ENCODE measurements around the gene ACKR4. TPM values are rescaled to one million over a fixed set of nuclear protein-coding genes. Genes with fewer than 3 reads are reported as not detected.
"Not testable (repeated sequence)": the region's sequence is repeated elsewhere in the genome, so short reads cannot be mapped to it uniquely, and the experiment has no call there.

ACKR4 gene
- under 1 TPM in 1 of 2 donors, not detected in 1; 0.21 TPM for total RNA-seq

DNA sequence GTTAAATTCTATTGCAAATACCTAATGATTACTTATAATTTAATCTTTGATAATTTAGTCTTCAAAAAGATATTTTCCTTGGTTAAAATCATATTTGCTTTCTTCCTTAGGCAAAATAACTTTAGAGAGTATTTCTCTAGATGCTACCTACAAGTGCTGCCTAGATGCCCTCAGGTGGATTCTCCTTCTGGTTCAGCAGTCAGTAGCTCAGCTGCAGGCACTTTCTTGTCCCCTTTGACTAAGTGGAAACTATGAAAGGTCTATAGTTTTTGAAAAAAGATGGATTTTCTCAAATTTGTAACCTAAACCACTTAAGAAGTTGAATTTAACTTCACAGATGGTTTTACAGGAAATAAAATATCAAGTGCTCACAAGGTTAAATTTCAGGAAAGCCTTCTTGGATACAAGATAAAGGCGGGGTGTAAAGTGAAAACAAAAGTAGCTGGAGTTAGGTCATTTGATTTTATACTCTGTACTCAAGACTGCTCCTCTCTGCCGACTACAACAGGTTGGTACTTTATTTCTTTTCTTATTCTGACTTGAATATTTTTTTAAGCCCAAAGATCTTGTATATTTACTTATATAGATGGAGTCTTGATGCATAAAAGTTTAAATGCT is at the start of gene ACKR4:
ACKR4 (plus strand) TSS at position 455 of the 618 bp plus-strand sequence. CDS start 3,128 bp downstream, outside the sequence.
- no peak for ATAC-seq (replicated peaks)
- Mint-ChIP-seq H3K36me3 (ENCODE audit: low read depth) (peaks cover 45% of the 10 kb centered on the region), H3K4me1 (no peaks in the 10 kb centered on the region), H3K27ac (no peak within 1 kb of the TSS), H3K4me3 (no peak within 1 kb of the TSS), H3K27me3 (no peaks in the 10 kb centered on the region), H3K9me3 (no peaks in the 10 kb centered on the region)

DNA sequence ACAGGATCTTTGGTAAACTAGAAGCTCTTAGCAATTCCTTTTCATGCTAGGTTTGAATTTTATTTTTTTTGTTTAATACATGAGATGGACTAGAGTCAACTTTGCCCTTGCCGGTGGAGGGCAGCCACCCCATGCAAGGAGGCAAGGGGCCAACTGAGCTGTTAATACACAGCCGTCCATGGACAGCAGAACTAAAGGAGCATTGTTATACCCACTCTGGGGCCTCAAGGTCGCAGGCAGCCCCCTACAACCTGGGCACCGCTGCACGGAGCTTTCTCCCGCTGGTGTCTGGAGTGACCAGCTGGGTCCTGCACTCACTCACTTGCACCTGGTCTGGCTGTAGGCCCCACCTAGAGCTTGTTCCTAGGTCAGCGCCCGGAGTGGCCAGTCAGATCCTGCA is 47.9 kb upstream of the ACKR4 start:
- peak overlapping the region; percentile 93 for H3K27ac Mint-ChIP-seq
- peak overlapping the region; percentile 66 for H3K4me3 Mint-ChIP-seq
- H3K36me3 Mint-ChIP-seq (ENCODE audit: low read depth): no peaks in the 10 kb centered on the region
- H3K27me3 Mint-ChIP-seq: no peaks in the 10 kb centered on the region
- no peak for ATAC-seq (replicated peaks)
- peaks cover 3% of the 10 kb centered on the region for H3K9me3 Mint-ChIP-seq
- H3K4me1 Mint-ChIP-seq: peaks cover 16% of the 10 kb centered on the region

DNA sequence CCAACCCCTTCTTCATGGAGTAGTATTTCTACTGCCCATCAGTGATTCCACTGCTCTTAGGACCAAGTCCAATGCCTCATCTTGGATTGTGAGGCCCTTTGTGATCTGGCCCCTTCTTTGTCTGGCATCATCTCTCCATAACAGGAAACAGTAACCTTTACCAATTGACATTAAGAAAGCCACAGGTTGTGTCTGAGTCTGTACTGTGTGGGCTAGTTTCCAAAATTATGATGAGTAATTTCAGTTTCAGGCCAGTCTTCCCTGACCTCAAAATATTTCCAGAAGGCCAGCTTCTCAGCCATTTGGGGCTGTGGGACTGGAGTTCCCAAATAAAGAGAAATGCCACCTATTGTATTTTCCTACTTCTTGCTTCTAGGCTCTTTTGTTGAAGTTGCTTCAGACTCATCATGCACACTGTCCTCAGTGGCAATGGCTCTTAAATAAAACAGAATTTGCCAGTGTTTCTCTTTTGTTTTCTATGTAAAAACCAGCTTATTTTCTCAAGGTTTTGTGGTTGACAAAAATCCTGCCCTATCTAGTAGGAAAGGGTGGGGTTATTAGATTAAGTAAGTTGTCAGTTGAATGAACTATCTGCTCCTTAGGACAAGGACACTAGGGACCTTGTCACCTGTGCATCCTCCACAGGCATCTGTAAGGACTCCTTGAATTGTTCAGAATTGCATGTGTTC is 47.0 kb upstream of the ACKR4 start:
- H3K27ac Mint-ChIP-seq: peak overlapping the region; percentile 93
- H3K4me3 Mint-ChIP-seq: peak overlapping the region; percentile 66
- H3K4me1 Mint-ChIP-seq: peaks cover 10% of the 10 kb centered on the region
- no peaks in the 10 kb centered on the region for H3K36me3 Mint-ChIP-seq (ENCODE audit: low read depth)
- H3K27me3 Mint-ChIP-seq: no peaks in the 10 kb centered on the region
- H3K9me3 Mint-ChIP-seq: peaks cover 3% of the 10 kb centered on the region
- peak; percentile 95 for ATAC-seq (replicated peaks)

DNA sequence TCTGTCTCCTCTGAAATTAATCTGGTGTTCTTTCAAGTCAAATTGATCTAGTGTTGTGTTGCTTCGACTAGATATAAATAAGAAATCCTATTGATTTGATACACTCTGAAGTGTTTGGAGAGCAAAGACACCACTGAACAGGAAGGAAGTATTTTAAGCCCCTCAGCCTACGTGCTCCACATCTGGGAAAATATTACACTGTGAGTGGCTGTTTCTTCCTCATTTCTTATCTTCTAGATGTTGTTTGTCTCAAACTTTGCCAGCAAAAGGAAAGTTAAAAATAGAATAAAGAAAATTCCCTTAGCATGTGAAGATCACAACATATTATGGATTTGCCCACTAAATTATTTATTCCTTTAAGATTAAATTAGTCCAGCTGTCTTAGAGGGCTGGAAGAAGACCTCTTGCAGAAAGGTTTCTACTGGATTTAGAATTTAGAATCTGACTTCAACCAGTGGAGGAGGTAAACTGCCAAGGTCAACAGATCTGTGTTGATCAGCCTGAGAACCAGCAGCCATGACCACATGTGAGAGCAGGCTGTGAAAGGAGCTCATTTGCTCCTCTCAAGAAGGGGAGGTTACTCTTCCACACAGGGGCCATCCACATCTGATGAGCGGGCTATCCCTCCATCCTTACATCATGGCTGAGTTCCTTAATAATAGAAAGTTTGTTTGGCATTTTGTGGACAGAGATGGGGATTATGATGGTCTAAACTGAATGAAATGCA is 46.3 kb upstream of the ACKR4 start:
- H3K36me3 Mint-ChIP-seq (ENCODE audit: low read depth): no peaks in the 10 kb centered on the region
- peak overlapping the region; percentile 93 for H3K27ac Mint-ChIP-seq
- no peaks in the 10 kb centered on the region for H3K27me3 Mint-ChIP-seq
- peak overlapping the region; percentile 66 for H3K4me3 Mint-ChIP-seq
- ATAC-seq (replicated peaks): no peak
- H3K9me3 Mint-ChIP-seq: peaks cover 3% of the 10 kb centered on the region
- H3K4me1 Mint-ChIP-seq: peaks cover 10% of the 10 kb centered on the region

DNA sequence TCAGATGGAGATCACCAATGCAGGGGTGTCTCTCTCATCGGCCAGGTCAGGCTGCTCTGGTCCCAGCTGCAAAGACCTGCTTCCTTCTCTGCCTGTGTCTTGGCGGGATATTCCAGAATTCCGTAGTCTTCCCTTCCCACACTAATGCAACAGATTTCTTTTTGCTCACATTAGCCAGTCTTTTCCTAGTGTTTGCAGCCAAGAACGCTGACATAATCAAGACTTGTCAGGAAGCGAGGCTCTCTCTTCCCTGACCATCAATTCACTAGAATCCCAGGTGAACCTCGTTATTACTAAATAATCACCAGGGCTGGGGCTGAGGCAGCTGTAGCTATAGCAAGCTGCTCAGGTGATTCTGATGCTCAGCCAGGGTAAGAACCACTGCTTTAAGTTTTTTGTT is 43.2 kb upstream of the ACKR4 start:
- Mint-ChIP-seq H3K4me3 (no peak overlapping the region), H3K27ac (no peak overlapping the region), H3K9me3 (peaks cover 3% of the 10 kb centered on the region), H3K36me3 (ENCODE audit: low read depth) (peaks cover 12% of the 10 kb centered on the region), H3K27me3 (no peaks in the 10 kb centered on the region), H3K4me1 (peaks cover 7% of the 10 kb centered on the region)
- ATAC-seq (replicated peaks): no peak

DNA sequence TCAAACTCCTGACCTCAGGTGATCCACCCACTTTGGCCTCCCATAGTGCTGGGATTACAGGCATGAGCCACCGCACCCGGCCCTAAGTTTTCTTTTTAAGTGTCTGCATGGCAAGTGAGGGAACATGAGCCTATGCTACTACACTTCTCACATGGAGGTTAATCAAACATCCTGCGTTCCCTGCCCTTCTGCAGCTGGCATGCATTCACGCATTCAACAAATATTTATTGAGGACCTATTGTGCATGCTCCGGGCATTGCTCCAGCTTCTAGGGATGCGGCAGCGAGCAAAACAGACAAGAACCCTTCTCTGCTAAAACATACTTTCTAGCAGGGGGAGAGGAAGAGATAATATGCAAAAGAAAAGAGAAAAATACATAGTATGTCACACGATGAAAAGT is 42.6 kb upstream of the ACKR4 start:
- H3K4me1 Mint-ChIP-seq: peaks cover 6% of the 10 kb centered on the region
- H3K27ac Mint-ChIP-seq: no peak overlapping the region
- ATAC-seq (replicated peaks): no peak
- H3K4me3 Mint-ChIP-seq: no peak overlapping the region
- H3K36me3 Mint-ChIP-seq (ENCODE audit: low read depth): peaks cover 14% of the 10 kb centered on the region
- H3K27me3 Mint-ChIP-seq: no peaks in the 10 kb centered on the region
- peaks cover 3% of the 10 kb centered on the region for H3K9me3 Mint-ChIP-seq

DNA sequence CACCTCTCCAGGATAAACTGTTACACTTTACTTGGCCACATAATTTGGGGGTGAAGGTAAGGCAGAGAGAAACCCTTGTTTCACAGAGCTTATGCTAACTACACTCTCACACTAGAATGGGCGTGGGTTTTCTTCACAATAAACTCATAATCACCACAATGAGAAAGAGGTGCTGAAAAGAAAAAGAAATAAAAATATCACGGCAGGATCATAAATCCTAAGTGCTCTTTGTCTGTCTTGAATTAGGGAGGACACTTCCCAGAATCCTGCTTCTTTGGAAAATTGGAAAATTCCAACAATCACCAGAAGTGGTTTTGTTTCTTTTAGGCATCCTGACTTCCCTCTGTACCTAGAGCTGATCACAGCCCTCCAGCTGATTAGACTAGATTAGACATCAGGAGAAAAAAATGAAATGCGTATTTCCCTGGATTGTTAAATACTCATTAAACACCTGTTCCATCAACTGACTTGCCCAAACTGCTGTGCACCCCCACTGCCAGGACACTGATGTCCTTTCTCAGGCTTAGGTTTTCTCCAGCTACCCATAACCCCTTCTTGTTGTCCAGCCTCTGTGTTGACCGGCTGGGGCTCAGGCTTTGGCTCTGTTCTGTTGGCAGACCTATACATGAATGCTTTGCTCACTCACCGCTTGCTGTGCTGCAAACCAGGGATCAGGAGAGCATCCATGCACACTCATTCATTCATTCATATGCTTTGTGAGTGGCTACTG is 41.6 kb upstream of the ACKR4 start:
- Mint-ChIP-seq H3K27ac (no peak overlapping the region), H3K36me3 (ENCODE audit: low read depth) (peaks cover 14% of the 10 kb centered on the region), H3K27me3 (no peaks in the 10 kb centered on the region), H3K4me1 (no peaks in the 10 kb centered on the region), H3K4me3 (no peak overlapping the region), H3K9me3 (no peaks in the 10 kb centered on the region)
- ATAC-seq (replicated peaks): no peak

DNA sequence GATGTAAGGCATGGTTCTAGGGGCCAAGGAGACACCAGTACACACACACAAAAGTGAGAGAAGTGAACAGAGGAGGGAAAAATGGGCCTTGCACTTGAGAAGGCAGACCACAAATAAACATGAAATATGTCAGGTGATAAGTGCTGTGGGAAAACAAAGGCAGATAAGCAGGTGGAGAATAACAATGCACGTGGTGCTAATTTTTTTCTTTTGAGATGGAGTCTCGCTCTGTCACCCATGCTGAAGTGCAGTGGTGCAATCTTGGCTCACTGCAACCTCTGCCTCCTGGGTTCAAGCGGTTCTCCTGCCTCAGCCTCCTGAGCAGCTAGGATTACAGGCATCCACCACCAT is 41.1 kb upstream of the ACKR4 start:
- H3K9me3 Mint-ChIP-seq; H3K27me3 Mint-ChIP-seq; ATAC-seq (replicated peaks); H3K4me3 Mint-ChIP-seq; H3K27ac Mint-ChIP-seq; H3K4me1 Mint-ChIP-seq: not testable (repeated sequence)
- peaks cover 14% of the 10 kb centered on the region for H3K36me3 Mint-ChIP-seq (ENCODE audit: low read depth)

DNA sequence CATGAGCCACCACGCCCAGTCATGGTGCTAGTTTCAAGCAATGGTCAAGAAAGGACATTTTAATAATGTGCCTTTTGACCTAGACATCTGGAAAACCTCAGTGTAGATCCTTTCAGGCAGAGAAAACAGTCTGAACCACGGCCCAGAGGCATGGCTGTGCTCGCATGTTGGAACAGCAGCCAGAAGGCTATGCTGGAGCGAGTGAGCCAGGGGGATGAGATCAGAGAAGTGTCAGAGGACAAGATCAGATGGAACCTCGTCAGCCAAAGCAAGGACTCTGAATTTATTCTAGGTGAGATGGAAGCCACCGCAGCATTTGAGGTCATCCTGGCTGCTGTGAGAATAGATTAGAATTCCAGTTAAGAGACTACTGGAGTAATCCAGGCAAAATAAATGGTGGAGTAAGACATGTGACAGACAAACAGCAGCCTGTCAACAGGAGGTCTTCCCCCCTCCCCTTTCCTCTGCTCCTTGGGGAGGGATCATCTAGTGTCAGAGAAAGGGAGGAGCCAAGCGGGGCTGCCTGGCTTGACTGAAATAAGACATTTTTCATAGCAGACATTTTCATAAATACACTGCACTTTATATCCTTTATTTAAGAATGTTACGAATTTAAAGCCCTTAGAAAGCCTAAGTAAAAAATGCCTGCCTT is 40.4 kb upstream of the ACKR4 start:
- H3K27ac Mint-ChIP-seq: no peak overlapping the region
- no peak for ATAC-seq (replicated peaks)
- no peaks in the 10 kb centered on the region for H3K4me1 Mint-ChIP-seq
- H3K4me3 Mint-ChIP-seq: no peak overlapping the region
- no peaks in the 10 kb centered on the region for H3K9me3 Mint-ChIP-seq
- no peaks in the 10 kb centered on the region for H3K27me3 Mint-ChIP-seq
- H3K36me3 Mint-ChIP-seq (ENCODE audit: low read depth): peaks cover 14% of the 10 kb centered on the region

DNA sequence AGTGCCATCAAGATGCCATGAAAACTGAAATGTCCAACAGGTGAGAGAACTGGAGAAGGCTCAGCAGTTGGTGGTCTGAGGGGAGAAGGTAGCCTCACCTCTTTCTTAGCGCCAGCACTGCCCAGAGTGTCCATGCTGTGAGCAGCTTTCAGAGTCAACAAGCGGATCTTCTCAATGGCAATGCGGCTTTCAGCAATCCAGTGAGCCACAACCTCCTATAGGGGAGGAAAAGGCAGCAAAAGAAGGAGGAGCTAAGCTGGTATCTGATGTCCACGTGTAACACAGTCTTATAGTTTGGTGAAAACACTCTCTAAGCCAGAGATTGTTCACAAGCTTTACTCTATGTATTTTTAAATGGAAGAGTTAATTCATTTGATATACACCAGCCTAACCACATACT is 36.1 kb upstream of the ACKR4 start:
- Mint-ChIP-seq H3K36me3 (ENCODE audit: low read depth) (peaks cover 38% of the 10 kb centered on the region), H3K9me3 (no peaks in the 10 kb centered on the region), H3K4me1 (no peaks in the 10 kb centered on the region), H3K4me3 (no peak overlapping the region), H3K27ac (no peak overlapping the region), H3K27me3 (no peaks in the 10 kb centered on the region)
- no peak for ATAC-seq (replicated peaks)

DNA sequence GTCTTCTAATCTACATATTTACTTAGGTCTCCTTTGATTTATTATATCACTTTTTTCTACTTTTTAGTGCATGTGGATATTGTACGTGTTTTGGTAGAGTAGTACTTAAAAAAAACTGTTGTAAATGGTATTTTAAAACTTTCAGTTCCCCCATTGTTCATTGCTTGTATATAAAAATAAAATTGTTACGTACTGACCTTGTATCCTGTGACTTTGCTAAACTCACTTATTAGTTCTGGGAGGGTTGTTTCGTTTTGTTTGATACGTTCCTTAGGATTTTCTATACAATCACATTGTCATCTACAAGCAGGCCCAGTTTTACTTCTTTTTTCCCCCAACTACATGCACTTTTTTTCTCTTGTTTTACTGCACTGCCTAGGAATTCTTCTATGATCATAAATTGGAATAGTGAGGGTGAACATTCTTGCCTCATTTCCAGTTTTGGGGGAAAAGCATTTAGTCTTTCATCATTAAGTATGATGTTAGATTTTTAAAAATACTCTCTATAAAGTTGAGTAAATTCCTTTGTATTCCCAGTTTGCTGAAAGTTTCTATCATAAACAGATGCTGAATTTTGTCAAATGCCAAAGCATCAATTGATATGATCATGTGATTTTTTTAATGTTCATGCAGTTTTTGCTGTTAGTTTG is 33.5 kb upstream of the ACKR4 start:
- no peak for ATAC-seq (replicated peaks)
- no peaks in the 10 kb centered on the region for H3K27me3 Mint-ChIP-seq
- no peak overlapping the region for H3K4me3 Mint-ChIP-seq
- H3K27ac Mint-ChIP-seq: no peak overlapping the region
- H3K36me3 Mint-ChIP-seq (ENCODE audit: low read depth): peaks cover 32% of the 10 kb centered on the region
- no peaks in the 10 kb centered on the region for H3K9me3 Mint-ChIP-seq
- peaks cover 4% of the 10 kb centered on the region for H3K4me1 Mint-ChIP-seq

DNA sequence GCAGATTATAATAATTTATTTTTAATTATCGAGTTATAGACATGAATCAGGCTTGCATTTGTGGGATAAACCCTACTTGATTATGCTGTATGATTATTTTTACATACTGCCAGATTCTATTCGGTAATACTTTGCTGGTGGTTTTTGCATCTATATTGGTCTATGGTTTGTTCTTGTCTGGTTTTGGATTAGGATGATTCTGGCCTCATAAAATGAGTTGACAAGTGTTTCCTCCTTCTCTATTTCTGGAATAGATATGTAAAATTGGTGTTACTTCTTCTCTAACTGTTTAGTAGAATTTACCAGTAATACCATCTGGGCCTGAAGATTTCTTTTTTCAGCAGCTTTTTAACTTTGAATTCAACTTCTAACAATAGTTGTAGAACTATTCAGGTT is 33.0 kb upstream of the ACKR4 start:
- Mint-ChIP-seq H3K27ac (no peak overlapping the region), H3K27me3 (no peaks in the 10 kb centered on the region), H3K4me3 (no peak overlapping the region), H3K9me3 (no peaks in the 10 kb centered on the region), H3K4me1 (peaks cover 9% of the 10 kb centered on the region), H3K36me3 (ENCODE audit: low read depth) (peaks cover 33% of the 10 kb centered on the region)
- ATAC-seq (replicated peaks): no peak

DNA sequence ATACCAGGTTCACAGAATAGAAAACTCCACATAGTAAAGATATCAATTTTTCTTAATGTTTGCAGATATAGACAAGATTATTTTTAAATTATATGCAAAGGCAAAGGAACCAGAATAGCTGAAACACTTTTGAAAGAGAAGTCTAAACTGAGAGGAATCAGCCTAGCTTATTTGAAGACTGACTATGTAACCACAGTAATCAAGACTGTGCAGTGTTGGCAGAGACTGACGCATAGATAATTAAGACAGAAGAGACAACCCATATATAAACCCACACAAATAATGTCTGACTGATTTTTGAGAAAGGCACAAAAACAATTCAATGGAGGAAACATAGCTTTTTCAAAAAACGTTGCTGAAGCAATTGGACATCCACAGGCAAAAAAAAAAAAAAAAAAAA is 28.6 kb upstream of the ACKR4 start:
- no peaks in the 10 kb centered on the region for H3K9me3 Mint-ChIP-seq
- peak; percentile 65 for ATAC-seq (replicated peaks)
- H3K36me3 Mint-ChIP-seq (ENCODE audit: low read depth): peaks cover 57% of the 10 kb centered on the region
- peaks cover 17% of the 10 kb centered on the region for H3K4me1 Mint-ChIP-seq
- H3K27ac Mint-ChIP-seq: peak overlapping the region; percentile 93
- no peaks in the 10 kb centered on the region for H3K27me3 Mint-ChIP-seq
- H3K4me3 Mint-ChIP-seq: peak overlapping the region; percentile 68

DNA sequence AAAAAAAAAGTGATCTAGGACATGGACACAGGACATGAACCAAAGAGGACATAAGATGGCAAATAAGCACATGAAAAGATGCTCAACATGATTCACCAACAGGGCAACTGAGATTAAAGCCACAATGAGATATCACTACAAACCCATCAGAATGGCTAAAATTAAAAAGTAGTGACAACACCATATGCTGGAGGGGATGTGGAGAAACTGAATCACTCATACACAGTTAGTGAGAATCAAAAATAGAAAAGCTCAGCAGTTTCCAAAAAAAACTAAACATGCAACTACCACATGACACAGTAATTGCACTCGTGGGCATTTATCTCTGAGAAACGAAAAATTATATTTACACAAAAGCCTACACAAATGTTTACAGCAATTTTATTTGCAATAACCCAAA is 27.9 kb upstream of the ACKR4 start:
- no peaks in the 10 kb centered on the region for H3K9me3 Mint-ChIP-seq
- peak overlapping the region; percentile 93 for H3K27ac Mint-ChIP-seq
- peaks cover 17% of the 10 kb centered on the region for H3K4me1 Mint-ChIP-seq
- H3K36me3 Mint-ChIP-seq (ENCODE audit: low read depth): peaks cover 60% of the 10 kb centered on the region
- H3K4me3 Mint-ChIP-seq: peak overlapping the region; percentile 68
- ATAC-seq (replicated peaks): peak; percentile 92
- H3K27me3 Mint-ChIP-seq: no peaks in the 10 kb centered on the region
